ENCODE data around the gene ISY1.
"Not testable (repeated sequence)": the region's sequence is repeated elsewhere in the genome, so short reads cannot be mapped to it uniquely, and the experiment has no call there.

ISY1 gene

GRCh38 chr3:129120254-129121004 lies 40.4 kb downstream of the ISY1 start:
- peak; percentile 87 for DNase-seq (ENCODE audit: low read depth)

DNA sequence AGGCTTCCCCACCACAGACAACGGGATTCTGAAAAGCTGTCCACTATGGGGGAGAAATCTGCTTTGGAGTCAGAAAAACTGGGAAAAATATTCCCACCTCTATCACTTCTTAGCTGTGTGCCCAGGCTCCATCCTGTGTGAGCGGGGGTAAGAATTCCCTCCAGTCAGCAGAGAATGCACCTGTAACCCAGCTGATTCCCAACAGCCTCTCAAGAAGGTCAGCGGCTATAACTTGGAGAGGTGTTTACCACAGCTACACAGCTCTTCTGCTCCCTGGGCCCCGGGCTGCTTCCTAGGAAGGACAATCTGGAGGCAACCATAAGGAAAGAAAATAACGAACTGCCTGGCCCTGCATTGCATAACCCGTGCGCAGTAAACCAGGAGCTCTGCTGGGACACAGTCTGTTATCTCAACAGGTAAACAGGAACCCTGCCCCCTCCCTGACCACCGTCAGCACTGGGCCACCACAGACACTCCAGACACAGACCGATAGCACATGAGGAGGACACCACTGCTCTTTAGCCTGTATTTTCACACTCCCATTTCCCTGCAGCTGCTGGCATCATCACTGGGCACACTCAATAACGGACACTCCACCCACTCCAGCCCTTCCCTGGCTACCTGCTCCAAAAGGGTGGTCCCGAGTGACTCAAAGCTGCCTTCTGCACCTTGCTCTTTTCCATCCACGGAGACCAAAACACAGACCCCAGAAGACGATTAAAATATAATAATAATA lies 41.3 kb downstream of the ISY1 start:
- no peak for DNase-seq (ENCODE audit: low read depth)

DNA sequence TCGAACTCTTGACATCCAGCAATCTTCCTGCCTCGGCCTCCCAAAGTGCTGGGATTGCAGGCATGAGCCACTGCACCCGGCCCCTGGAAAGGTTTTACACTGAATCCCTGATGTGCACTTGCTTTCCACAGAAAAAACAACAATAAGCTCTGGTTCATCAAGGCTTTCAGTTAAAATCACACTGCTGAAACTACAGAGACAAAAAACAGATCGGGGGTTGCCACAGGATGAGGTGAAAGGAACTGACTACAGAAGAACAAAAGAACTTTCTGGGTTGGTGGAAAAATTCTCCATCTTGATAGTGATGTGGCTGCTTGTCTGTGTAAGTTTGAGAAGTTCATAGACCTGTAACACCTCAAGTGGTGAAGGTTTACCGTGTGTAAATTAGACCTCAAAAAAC lies 42.1 kb downstream of the ISY1 start:
- no peak for DNase-seq (ENCODE audit: low read depth)

DNA sequence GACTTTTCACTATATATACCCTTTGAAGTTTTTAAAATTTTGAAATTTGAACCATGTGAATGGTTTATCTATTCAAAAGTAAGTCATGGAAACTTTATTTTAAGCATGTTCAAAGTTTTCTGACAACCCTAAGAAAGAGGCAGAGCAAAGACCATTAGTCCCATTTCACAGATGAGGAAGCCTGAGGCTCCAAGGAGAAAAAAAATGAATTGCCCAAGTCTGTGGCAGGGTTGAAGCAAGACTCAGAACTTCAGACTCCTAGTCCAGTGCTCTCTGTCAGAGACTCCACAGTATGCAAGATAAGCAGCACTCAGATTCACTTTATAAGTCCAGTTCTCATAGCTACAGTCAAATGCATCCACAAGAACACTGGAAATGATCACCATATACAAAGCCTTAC lies 43.7 kb downstream of the ISY1 start:
- no peak for DNase-seq (ENCODE audit: low read depth)

- DNase-seq (ENCODE audit: low read depth) = no peak
Observed at GRCh38 chr3:129116482-129116946, 44.3 kb downstream of the ISY1 start.

GRCh38 chr3:129114455-129114854 lies 46.4 kb downstream of the ISY1 start:
- DNase-seq (ENCODE audit: low read depth) = no peak

GRCh38 chr3:129112308-129113052 lies 48.4 kb downstream of the ISY1 start:
- DNase-seq (ENCODE audit: low read depth) = no peak

DNA sequence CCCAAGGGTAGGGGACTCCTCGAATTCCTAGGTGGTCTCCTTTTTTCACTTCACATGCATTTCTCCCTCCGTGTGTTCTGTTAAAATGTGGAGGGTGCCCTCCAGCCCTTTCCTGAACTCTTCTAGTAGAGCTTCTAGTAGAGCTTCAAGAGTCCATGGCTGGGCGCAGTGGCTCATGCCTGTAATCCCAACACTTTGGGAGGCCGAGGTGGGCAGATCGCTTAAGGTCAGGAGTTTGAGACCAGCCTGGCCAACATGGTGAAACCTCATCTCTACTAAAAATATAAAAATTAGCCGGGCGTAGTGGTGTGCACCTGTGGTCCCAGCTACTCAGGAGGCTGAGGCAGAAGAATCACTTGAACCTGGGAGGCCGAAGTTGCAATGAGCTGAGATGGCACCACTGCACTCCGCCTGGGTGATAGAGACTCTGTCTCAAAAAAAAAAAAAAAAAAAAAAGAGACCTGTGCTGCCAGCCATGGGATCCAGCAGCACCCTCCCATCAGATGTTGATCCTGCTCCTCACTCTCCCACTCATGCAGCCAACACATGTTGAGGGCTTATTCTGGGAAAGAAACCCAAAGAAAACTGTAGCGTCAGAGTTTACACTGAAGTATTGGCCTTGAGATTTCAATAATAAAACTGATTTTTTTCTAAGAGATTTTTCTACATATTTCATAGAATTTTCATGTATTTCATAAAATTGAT lies 49.6 kb downstream of the ISY1 start:
- not testable (repeated sequence) for DNase-seq (ENCODE audit: low read depth)

- no peak for DNase-seq (ENCODE audit: low read depth)
Observed at GRCh38 chr3:129107793-129108192, 53.1 kb downstream of the ISY1 start.

DNA sequence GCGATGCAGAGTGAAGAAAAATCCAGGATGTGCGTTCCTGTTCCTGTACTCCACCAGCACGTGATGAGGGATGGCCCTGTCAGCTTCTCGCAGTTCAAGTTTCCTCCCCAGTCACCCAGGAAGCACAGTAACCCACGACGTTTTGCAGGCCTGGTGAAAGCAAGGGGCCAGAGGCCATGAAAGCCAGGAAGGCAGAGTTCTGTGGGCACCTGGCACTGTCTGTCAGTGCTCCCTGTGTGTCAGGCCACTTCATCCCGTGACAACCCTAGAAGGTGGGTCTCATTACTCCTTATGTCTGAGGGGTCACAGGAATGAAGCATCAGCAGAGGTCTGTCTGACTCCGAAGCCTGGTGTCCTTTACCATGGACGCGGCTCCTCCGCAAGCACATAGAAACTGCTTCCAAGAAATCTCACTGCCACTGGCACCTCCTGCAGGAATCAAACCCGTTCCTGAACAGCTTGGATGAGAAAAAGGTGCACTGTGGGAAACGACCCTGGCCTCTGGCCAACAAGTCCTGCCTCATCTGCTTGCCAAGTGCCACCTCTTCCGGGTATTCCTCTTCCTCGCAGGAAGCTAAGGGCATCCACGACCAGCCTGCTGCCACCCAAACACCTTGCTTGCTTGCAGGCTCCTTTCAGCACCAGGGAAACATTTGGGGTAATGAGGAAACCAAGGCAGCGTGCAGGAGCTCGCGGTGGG lies 53.8 kb downstream of the ISY1 start:
- no peak for DNase-seq (ENCODE audit: low read depth)

DNA sequence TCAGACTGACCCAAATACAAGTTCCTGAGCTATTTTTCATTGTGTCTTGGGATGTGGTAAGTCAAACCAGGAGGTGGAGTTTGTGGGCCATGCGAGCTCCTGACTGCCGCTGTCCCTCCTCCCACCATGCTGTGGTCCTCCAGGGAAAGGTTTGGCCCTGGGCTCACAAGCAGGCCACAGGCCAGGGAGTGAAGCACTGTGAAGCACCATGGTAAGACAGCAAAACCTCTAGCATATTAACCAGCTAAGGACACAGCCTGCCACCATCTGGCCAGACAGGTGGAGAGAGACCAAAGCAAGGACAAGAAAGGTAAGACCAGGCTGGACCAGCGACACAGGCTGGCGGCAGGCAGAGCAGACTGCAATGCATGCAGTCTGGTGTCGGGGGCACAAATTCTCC lies 54.5 kb downstream of the ISY1 start:
- DNase-seq (ENCODE audit: low read depth) = no peak

DNA sequence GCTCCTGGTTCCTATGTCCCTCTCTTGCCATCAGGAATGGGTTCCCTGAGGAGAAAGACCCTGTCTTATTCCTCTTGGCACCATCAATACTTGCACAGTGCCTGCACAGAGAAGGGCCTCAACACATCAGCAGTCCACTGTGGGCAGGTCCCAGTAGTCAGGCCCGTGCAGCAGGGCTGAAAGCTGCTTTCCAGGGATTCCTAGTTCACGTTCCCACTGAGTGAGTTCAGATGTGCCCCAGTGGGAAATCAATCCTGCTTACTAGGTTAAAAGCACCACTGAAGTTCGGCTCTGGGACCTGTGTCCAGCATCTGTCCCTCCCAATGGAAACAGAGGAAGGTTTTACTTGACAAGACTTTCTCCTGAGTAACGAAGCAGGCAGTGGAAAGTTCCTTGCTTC lies 55.0 kb downstream of the ISY1 start:
- DNase-seq (ENCODE audit: low read depth) = no peak

GRCh38 chr3:129104498-129105079 lies 56.3 kb downstream of the ISY1 start:
- no peak for DNase-seq (ENCODE audit: low read depth)

- DNase-seq (ENCODE audit: low read depth) = no peak
Observed at GRCh38 chr3:129104051-129104450, 56.8 kb downstream of the ISY1 start.

DNA sequence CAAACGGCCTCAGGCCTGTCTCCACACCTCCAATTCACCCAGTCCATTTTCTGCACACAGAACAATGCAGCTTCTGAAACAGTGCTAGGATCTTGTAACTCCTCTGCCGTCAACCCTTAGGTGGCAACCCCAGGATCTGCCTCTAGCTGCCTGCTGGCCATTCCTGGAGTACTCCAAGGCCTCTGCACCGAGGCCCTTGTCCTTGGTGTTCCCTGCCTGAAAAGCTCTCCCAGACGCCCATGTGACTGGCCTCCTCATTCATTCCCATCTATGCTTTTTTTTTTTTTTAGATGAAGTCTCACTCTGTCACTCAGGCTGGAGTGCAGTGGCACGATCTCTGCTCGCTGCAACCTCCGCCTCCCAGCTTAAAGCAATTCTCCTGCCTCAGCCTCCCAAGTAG lies 57.6 kb downstream of the ISY1 start:
- no peak for DNase-seq (ENCODE audit: low read depth)

DNA sequence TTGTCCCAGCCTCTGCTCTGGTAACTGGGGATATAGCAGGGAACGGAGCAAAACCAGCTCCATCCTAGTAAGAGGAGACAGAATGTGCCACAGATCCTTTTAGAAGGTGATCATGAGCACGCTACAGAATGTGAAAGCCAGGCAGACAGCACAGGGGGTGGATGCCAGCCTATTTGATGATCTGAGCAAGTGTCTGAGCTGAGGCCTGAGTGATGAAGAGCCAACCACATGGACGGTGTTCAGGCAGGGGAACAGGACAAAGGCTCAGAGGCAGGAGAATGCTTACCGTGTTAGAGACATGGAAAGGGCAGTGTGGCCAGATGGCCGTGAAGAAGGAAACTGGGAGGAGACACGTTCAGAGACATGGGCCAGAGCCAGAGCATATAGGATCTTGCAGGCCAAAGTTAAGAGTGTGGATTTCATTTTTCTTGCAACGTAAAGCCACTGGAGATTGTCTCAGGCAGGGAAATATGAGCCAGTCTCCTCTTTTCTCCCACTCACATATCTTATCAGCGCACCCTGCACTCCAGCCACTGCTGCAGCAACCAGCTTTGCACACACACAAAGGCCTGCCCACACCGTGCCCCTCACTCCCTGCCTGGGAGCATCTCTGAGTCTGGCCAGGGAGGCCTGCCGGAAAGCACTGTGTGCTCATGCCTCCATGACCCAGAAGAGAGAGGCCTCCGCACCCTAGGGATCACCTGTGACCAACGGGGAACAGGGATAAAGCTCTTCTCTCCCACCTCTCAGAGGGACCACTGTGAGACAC lies 59.3 kb downstream of the ISY1 start:
- DNase-seq (ENCODE audit: low read depth) = no peak

DNA sequence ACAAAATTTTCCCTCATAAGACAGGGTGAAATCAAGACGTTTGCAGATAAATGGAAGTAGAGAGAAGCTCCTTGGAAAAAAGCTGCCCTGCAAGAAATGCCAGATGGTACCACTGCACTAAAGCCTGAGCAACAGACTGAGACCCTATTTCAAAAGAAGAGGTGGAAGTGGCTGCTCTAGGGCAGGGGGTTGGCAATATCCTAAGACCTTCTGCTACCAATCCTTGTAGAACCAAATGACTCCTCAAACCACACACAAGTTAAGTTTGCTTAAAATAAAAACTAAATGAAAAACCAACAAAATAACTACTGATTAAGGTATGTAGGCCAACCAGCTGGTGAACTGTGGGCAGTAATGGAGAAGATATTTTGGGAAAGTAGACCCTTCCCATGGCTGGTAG lies 60.6 kb downstream of the ISY1 start:
- no peak for DNase-seq (ENCODE audit: low read depth)

GRCh38 chr3:129095285-129095684 lies 65.6 kb downstream of the ISY1 start:
- no peak for DNase-seq (ENCODE audit: low read depth)

GRCh38 chr3:129088312-129088711 lies 72.6 kb downstream of the ISY1 start:
- DNase-seq (ENCODE audit: low read depth) = not testable (repeated sequence)

DNA sequence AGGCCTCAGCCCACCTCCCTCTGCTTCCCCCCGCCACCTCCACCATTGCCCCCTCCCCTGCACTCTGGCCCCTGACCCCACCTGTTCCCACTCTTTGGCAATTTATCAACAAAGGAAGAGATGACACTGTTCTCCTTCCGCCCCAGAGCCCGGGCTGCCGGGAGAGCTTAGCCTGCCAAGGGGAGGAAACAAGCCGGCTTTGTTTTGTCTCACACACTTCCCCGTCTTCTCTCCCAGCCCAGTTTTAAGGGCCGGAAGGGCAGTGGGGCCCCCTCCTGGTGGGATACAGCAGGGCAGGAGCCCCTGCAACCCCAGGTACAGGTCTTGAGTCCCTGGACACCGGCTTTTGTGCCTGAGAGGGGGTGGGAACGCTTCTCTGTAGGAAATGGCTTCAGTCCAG lies 73.0 kb downstream of the ISY1 start:
- DNase-seq (ENCODE audit: low read depth) = not testable (repeated sequence)

Data from HS-5 (cell line).